Nephron (organoid): ENCODE measurements around the gene PPP1R9A.
A peak's percentile ranks its signal among the peaks of the same experiment; 100 is the strongest.

Source experiments
- H3K27ac Mint-ChIP-seq, 3 experiments: 2 replicates each; pipeline ENCODE4 v1.8.0; 2020; ENCODE audit warnings: mixed read lengths in 3 of 3, mild to moderate bottlenecking in 2 of 3, moderate library complexity in 1 of 3
- H3K27me3 Mint-ChIP-seq: 2 replicates; pipeline ENCODE4 v1.8.0; 2021; ENCODE audit warnings: low read depth, mild to moderate bottlenecking, moderate library complexity, mixed read lengths
- H3K36me3 Mint-ChIP-seq: 2 replicates; pipeline ENCODE4 v1.8.0; 2020; ENCODE audit warnings: low read depth, mixed read lengths
- H3K4me1 Mint-ChIP-seq: 2 replicates; pipeline ENCODE4 v1.8.0; 2020; ENCODE audit warnings: mixed read lengths
- H3K4me3 Mint-ChIP-seq, 3 experiments: 2 replicates each; pipeline ENCODE4 v1.8.0; 2020; ENCODE audit warnings: mild to moderate bottlenecking in 3 of 3, mixed read lengths in 3 of 3, moderate library complexity in 2 of 3
- H3K9me3 Mint-ChIP-seq: 2 replicates; pipeline ENCODE4 v1.8.0; 2020; ENCODE audit warnings: mixed read lengths
- TF ChIP-seq, protein P1 (sequence below), 3 experiments: fragments of 200-600 bp; sonication (generic); IDR thresholded peaks; one replicate each; pipeline ENCODE4 v1.5.0; 2021; ENCODE audit warnings: antibody characterized with exemption in 3 of 3; ENCODE audit not compliant: unreplicated experiment in 3 of 3

Gene PPP1R9A

DNA sequence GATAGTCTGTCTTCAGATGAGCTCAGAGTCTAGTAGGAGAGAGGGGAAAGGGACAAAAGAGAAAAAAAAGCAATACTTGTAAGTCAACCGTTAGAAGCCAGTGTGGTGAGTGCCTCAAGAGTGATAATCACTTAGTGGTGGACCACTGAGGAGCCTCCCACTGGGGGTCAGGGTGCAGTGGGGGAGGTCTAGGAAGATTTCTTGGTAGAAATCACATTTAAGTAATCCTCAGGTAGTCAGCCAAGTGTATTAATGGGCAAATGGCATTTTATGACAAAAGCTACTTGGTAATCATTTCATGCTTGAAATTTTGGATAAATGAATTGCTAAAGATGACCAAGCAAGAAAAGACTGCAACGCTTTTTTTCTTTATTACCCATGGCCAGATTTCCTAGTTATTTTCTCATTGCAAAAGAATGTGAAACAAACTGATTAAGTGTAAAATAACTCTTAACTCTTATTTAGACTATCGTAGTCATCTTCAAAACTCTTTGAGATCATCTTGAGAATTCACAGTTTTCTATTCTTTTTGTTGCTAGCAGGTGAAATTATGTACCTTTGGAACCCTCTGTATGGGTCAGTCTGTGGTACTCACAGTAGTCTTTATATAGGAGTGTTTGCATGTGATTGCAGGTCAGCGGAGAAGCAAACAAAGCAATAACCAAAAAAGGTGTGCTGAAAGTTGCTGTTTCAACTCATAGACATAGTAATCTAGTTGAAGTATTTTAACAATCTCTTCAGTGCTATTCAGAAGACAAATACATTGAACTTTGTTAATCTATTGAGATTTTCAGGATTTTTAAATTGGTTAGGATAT, 63.9 kb downstream of the PPP1R9A start:
- no peaks in the 10 kb centered on the region for H3K27me3 Mint-ChIP-seq
- peak overlapping the region; percentile 77 to 92 (median 80) for H3K27ac Mint-ChIP-seq
- TF ChIP-seq, protein P1, sequence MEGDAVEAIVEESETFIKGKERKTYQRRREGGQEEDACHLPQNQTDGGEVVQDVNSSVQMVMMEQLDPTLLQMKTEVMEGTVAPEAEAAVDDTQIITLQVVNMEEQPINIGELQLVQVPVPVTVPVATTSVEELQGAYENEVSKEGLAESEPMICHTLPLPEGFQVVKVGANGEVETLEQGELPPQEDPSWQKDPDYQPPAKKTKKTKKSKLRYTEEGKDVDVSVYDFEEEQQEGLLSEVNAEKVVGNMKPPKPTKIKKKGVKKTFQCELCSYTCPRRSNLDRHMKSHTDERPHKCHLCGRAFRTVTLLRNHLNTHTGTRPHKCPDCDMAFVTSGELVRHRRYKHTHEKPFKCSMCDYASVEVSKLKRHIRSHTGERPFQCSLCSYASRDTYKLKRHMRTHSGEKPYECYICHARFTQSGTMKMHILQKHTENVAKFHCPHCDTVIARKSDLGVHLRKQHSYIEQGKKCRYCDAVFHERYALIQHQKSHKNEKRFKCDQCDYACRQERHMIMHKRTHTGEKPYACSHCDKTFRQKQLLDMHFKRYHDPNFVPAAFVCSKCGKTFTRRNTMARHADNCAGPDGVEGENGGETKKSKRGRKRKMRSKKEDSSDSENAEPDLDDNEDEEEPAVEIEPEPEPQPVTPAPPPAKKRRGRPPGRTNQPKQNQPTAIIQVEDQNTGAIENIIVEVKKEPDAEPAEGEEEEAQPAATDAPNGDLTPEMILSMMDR (IDR thresholded peaks at IDR 0.05; ENCODE audit: unreplicated experiment in 3 of 3), result no peak
- H3K4me1 Mint-ChIP-seq, result peaks cover 50% of the 10 kb centered on the region
- H3K36me3 Mint-ChIP-seq, result peaks cover 26% of the 10 kb centered on the region
- H3K4me3 Mint-ChIP-seq, result no peak overlapping the region
- peaks cover 17% of the 10 kb centered on the region for H3K9me3 Mint-ChIP-seq

GRCh38 chr7:94972296-94972695, 64.9 kb downstream of the PPP1R9A start:
- Mint-ChIP-seq H3K27ac (peak overlapping the region; percentile 77 to 92 (median 80)), H3K27me3 (no peaks in the 10 kb centered on the region), H3K9me3 (peaks cover 7% of the 10 kb centered on the region), H3K4me1 (peaks cover 50% of the 10 kb centered on the region), H3K4me3 (no peak overlapping the region), H3K36me3 (peaks cover 15% of the 10 kb centered on the region)
- TF ChIP-seq, protein P1 (IDR thresholded peaks at IDR 0.05; ENCODE audit: unreplicated experiment in 3 of 3), result no peak

GRCh38 chr7:94973844-94974243, 66.5 kb downstream of the PPP1R9A start:
- Mint-ChIP-seq H3K9me3 (peaks cover under 1% of the 10 kb centered on the region), H3K4me1 (peaks cover 50% of the 10 kb centered on the region), H3K27me3 (no peaks in the 10 kb centered on the region), H3K27ac (peak overlapping the region; percentile 23 to 77 (median 69)), H3K4me3 (no peak overlapping the region), H3K36me3 (peaks cover 1% of the 10 kb centered on the region)
- TF ChIP-seq, protein P1 (IDR thresholded peaks at IDR 0.05; ENCODE audit: unreplicated experiment in 3 of 3), result no peak

DNA sequence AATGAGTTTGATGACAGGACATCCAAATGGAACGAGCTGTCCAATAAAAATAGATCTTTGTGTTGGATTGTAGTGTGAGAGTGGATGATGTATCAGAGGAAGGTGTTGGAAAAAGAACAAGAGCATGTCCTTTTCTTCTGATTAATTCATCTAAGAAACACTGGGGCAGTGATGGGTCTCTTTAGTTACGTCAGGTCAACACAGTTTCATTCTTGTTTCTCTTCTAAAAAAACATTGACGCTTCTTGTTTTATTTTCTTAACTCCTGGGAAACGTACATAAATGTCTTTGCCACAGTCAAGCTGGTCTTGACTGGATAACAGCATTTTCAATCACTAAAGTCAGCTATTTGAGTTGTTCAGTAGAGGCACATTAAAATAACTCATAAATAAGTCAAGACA, 67.0 kb downstream of the PPP1R9A start:
- Mint-ChIP-seq H3K36me3 (no peaks in the 10 kb centered on the region), H3K4me3 (no peak overlapping the region), H3K27me3 (no peaks in the 10 kb centered on the region), H3K4me1 (peaks cover 50% of the 10 kb centered on the region), H3K27ac (peak overlapping the region; percentile 23 to 77 (median 69)), H3K9me3 (no peaks in the 10 kb centered on the region)
- TF ChIP-seq, protein P1 (IDR thresholded peaks at IDR 0.05; ENCODE audit: unreplicated experiment in 3 of 3), result no peak

DNA sequence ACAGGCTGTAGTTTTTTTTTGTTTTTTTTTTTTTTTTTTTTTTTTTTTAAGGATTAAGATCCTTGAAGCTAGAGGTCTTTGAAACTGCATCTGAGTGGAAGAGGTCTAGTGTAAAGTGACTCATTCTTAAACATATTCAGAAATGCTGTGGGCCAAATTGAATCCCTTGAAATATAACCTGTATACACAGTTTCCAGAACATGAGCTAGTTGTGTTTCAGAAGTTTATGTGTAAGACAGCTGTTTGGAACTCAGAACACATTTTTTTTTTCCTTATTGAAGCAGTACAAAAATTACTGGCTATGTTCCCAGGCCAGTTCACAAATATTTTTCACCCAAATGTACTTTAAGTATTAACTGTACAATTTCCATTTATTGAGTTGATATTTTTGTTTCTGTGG, 67.9 kb downstream of the PPP1R9A start:
- H3K9me3 Mint-ChIP-seq, result no peaks in the 10 kb centered on the region
- peak overlapping the region; percentile 19 to 77 (median 34) for H3K27ac Mint-ChIP-seq
- no peaks in the 10 kb centered on the region for H3K27me3 Mint-ChIP-seq
- H3K4me1 Mint-ChIP-seq, result peaks cover 50% of the 10 kb centered on the region
- TF ChIP-seq, protein P1 (IDR thresholded peaks at IDR 0.05; ENCODE audit: unreplicated experiment in 3 of 3), result no peak
- H3K36me3 Mint-ChIP-seq, result no peaks in the 10 kb centered on the region
- H3K4me3 Mint-ChIP-seq, result no peak overlapping the region
